Fibroblast of lung (primary cell): ENCODE results near the gene RPL13A.

Experiments
- CTCF ChIP-seq, 2 donors: IDR thresholded peaks in 1 of 2; conservative IDR thresholded peaks in 1 of 2; 1 replicate in 1 of 2; 2 replicates in 1 of 2; pipeline ENCODE4 v1.5.1; 2011 to 2012; ENCODE audit warnings: low read length in 2 of 2, control low read depth in 1 of 2, inconsistent platforms in 1 of 2, low read depth in 1 of 2, mild to moderate bottlenecking in 1 of 2
- EZH2 ChIP-seq: IDR thresholded peaks from 2 replicates; pipeline ENCODE4 v1.5.1; 2012; ENCODE audit warnings: low read length, control low read depth, mild to moderate bottlenecking; ENCODE audit errors: missing control alignments

GRCh38 chr19:49533551-49534488 lies 46.4 kb downstream of the RPL13A start:
- TF ChIP-seq CTCF (conservative IDR thresholded peaks at IDR 0.05 in 1 of 2, IDR thresholded peaks at IDR 0.05 in 1 of 2; ENCODE audit: low read depth in 1 of 2, low read length in 2 of 2) (peak in 1 of 2 donors; percentile 37), EZH2 (no peak)
